Hindlimb muscle (tissue), 1 donor: Measurements from ENCODE around the gene DCP2. TPM values are rescaled to one million over a fixed set of nuclear protein-coding genes. Genes with fewer than 3 reads are reported as not detected.
"Not testable (repeated sequence)": the region's sequence is repeated elsewhere in the genome, so short reads cannot be mapped to it uniquely, and the experiment has no call there.

Experiments
- DNase-seq: peaks from one replicate; pipeline ENCODE4 v3.0.0-alpha.2; 2013
- polyA plus RNA-seq: library from polyadenylated mRNA; unstranded; fragments of 120-200 nt; gene quantifications from one replicate; pipeline ENCODE4 v1.2.1, GENCODE V29; 2013; ENCODE audit not compliant: insufficient read length

DCP2 gene
- polyA plus RNA-seq = 23.5 TPM

DNA sequence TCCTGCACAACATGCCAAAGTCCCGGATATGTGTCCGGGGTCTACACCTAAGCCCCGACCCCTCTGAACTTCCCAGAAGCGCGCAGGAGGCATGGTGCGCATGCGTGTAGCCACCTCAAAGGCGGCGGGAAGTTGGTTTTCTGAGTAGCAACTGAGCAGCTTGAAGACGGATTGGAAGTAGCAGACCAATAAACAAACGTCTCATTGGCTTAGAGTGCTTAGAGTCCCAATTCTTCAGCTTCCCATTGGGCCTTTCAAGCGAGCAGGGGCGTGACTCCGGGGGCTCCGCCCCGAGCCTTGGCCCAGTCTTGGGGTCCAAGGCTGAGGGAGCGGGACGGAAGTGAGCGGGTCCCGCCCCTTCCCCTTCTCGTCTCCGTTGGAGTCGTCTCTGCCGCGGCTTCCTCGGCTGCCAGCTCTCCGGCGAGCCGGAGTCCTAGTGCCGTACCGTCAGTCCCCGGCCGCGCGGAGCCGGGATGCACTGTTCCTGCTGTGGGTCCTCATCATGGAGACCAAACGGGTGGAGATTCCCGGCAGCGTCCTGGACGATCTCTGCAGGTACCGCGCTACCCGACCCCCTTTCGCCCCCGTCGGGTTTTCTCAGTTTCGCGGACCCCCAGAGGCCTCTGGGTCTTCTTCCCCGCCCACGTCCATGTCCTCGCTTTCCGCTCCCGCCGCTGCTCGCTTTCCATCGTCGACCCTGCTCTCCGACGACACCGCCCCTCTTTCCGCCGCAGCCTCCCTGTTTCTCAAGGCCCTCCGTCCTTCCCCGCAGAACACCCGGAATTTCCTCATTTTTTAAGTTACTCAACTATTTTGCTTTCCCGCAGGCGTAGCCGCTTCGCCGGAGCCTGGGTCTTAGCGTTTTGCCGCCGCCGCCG, at the start of gene DCP2:
Gene DCP2 (plus strand): TSS at position 367 of the 878 bp plus-strand sequence. CDS start 136 bp downstream, at position 503.
- DNase-seq = peak; percentile 98

DNA sequence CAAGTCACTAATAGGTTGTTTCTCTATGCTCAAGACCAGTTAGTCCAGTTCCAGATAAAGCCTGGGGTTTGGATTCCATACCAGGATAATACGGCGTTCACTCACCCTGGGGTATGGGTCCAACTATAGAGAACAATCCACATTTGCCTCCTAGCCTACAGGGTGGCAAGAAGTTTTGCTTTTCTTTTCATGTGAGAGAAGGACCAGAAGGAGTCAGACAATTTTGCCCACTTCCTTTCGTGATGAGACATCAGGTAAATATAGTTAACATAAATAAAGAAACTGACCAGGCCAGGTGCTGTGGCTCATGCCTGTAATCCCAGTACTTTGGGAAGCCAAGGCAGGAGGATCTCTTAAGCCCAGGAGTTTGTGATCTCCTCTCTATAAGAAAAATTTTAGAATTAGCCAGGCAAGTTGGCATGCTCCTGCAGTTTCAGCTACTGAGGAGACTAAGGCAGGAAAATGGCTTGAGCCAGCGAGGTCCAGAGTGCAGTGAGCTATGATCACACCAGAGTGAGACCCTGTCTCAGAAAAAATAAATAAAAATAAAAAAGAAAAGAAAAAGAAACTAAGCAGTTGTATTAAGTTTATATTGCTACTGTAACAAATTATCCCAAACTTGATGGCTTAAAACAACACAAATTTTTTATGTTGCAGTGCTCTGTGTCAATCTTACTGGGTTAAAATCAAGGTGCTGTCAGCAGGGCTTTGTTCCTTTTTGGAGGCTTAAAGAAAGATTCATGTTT, 47.1 kb upstream of the DCP2 start:
- no peak for DNase-seq

GRCh38 chr5:112930082-112930344, 46.6 kb upstream of the DCP2 start:
- DNase-seq = no peak

- DNase-seq = no peak
These were observed 45.1 kb upstream of the DCP2 start for GRCh38 chr5:112931473-112931872.

DNA sequence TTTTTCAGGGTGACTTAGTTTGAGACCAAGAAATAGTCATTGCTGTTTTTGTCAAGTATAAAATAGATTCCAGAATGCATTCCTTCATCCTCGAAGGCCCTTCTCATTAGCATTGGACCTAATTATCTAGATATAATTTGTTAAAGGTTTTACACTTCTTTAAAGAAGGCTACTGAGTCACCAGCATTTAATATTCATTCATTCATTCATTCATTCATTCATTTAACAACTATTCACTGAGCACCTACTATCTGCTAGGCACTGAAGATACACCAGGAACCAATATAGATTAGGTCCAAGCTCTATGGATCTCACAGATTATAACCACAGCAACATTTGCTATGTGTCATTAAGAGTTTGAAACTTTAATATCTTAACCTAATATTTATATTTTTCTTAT, 43.5 kb upstream of the DCP2 start:
- DNase-seq = no peak

DNA sequence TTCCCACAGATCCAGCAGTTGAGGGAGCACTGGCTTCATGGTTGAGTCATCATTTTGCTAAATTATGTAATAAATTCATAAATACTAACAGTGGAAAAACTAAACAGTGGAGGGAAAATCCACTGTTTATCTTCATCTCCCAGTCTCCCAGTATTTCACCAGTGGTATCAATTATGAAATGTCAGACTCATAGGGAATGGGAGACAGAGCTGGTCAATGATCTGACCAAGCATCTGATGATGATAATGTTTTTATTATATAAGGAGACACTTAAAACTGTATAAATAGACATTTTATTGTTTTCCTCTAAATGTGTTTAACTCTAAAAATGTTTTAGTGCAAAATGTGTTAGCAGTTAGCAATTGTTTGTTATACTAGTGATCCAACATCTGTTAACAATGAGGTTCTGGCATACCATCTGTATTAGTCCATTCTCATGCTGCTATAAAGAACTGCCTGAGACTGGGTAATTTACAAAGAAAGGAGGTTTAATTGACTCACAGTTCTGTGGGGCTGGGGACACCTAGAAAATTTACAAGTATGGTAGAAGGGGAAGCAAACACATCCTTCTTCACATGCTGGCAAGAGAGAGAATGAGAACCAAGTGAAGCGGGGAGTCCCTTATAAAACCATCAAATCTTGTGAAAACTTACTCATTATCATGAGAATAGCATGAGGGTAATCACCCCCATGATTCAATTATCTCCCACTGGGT, 42.8 kb upstream of the DCP2 start:
- no peak for DNase-seq

GRCh38 chr5:112934366-112934663, 42.3 kb upstream of the DCP2 start:
- DNase-seq = no peak

- DNase-seq = no peak
These were observed 40.9 kb upstream of the DCP2 start for GRCh38 chr5:112935675-112936074.

DNA sequence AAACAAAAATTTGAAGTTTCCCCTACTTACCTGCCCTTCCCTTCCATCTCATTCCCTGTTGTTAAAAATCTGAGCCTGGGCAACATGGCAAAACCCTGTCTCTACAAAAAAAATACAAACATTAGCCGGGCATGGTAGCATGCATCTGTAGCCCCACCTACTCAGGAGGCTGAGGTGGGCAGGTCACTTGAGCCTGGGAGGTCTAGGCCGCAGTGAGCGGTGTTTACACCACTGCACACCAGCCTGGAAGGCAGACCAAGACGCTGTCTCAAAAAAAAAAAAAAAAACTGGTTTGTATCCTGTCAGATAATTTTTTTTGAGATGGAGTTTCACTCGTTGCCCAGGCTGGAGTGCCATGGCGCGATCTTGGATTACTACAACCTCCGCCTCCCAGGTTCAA, 38.3 kb upstream of the DCP2 start:
- no peak for DNase-seq

GRCh38 chr5:112940670-112941069, 35.9 kb upstream of the DCP2 start:
- DNase-seq = no peak

DNA sequence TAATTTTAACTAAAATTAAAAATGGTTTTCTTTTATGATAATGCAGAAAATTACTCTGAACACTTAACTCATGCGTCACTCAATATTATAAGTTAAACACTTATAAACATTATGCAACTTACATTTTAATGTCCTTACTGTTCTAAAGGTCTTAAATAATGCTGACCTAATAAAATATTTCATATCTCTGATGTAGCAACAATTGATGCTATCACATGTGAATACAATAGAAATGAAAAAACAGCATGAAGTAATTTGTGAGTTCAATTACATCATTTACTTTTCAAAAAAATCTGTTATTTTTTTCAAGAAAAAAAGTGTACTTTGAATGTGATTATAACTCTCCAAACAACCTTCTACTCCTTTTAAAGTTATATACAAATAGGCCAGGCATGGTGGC, 28.1 kb upstream of the DCP2 start:
- DNase-seq = no peak

DNA sequence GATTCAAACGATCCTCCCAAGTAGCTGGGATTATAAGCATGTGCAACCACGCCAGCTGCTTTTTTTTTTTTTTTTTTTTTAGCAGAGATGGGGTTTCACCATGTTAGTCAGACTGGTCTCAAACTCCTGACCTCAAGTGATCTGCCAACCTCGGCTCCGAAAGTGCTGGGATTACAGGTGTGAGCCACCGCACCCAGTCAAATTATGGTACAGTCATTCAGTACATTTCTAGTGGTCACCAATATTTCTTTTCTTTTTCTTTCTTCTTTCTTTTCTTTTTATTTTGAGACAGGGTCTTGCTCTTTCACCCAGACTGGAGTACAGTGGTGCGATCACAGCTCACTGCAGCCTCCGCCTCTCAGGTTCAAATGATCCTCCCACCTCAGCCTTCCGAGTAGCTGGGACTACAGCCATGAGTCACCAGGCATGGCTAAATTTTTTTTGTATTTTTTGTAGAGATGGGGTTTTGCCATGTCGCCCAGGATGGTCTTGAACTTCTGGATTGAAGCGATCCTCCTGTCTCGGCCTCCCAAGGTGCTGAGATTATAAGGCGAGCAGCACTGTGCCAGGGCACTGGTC, 25.4 kb upstream of the DCP2 start:
- DNase-seq = no peak

DNA sequence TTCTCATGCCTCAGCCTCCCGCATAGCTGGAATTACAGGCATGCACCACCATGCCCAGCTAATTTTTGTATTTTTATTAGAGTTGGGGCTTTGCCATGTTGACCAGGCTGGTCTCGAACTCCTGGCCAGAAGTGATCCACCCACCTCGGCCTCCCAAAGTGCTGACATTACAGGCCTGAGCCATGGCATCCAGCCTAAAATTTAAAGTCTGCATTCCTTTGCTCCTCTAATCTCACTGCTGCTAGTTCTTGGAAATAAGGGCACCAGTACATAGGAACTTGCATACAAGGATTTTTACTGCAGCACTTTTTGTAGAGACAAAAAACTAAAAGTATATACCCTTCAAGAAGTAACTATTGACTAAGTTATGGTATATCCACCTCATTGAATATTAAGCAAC, 20.0 kb upstream of the DCP2 start:
- no peak for DNase-seq

GRCh38 chr5:112957036-112957808, 19.4 kb upstream of the DCP2 start:
- DNase-seq = no peak

GRCh38 chr5:112958093-112959088, 18.2 kb upstream of the DCP2 start:
- DNase-seq = peak; percentile 71

GRCh38 chr5:112959872-112960271, 16.7 kb upstream of the DCP2 start:
- not testable (repeated sequence) for DNase-seq

DNA sequence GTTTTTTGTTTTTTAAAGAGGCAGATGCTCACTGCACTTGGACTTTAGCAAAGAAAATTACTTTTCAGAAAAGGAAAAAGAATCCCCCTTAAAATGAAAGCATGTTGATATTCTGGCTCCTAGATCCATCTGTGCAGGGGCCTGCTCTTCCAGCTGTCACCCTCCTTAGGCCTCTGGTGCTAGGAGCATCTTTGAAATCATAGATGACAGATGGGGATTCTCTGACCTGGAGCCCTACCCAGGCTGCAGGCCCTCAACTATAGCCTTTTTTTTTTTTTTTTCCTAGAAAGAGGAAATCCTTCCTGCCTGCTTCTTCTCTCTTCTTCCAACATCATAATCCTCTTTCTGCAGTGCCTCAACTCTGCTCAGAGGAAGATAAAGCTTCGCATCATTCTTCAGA, 16.3 kb upstream of the DCP2 start:
- no peak for DNase-seq

DNA sequence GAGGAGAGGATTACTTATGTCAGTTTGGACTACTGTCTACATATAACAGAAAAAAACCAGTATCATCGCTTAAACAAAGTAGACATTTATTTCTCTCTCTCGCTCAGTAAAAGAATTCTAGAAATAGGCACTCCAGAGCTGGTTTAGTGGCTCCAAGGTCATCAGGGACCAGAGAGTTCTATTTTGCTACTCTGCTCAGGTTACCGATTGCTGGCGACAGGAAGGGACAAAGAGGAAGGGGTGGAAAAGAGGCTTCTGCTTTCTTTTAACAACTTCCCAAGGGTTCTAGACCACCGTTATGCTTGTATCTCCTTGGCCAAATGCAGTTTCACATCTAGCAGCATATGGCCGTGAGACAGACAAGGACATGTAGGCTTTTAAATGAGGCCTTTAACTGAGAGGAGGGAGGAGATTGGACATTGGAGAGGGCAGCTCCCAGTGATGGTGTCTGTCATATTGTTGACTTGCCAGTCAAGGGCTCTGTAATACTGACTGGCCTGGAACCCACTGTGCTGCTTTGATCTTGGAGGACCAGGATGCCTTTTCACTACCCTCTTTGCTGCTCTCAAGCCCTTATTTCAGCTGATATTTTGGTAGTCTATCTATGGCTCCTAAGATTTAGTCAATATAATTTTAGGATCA, 15.6 kb upstream of the DCP2 start:
- no peak for DNase-seq

DNA sequence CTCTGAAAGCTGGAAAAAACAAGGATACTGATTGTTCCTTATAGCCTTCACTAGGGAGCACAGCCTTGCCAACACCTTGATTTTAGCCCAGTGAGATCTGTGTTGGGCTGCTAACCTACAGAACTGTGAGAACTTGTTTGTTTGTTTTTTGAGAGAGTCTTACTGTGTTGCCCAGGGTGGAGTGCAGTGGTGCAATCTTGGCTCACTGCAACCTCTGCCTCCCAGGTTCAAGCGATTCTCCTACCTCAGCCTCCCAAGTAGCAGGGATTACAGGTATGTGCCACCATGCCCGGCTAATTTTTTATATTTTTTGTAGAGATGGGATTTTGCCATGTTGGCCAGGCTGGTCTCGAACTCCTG, 13.2 kb upstream of the DCP2 start:
- not testable (repeated sequence) for DNase-seq

DNA sequence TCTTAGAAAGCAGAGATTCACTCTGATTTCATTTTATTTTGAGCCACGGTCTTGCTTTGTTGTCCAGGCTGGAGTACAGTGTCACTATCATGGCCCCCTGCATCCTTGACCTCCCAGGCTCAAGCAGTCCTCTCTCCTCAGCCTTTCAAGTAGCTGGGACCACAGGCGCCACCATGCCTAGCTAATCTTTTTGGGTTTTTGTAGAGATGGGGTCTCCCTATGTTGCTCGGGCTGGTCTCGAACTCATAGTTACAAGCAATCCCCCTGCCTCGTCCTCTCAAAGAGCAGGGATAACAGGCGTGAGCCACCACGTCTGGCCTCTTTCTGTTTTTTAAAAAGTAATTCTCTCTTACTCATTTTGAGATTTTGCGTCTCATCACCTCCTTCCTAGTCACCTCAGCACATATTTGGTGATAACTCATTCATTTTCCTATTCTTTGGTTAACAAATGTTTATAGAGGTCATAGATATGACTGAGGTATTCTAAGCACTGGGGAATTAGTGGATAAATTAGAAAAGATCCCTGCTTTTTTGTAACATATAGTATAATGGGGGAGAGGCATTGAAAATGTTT, 10.8 kb upstream of the DCP2 start:
- DNase-seq = no peak
